HCT116 (cell line): ENCODE data around the gene ILF2. TPM values are rescaled to one million over a fixed set of nuclear protein-coding genes. Genes with fewer than 3 reads are reported as not detected.
"Not testable (repeated sequence)": the region's sequence is repeated elsewhere in the genome, so short reads cannot be mapped to it uniquely, and the experiment has no call there.

ENCODE experiments used
- ATAC-seq: fragments of 200-7000 bp; cut with Tn5 transposase; 2 replicates; pipeline ENCODE4 v1.9.1; 2020; ENCODE audit warnings: mild to moderate bottlenecking, moderate library complexity
- BruUV-seq: library from RNA; stranded (reverse); fragments of 400-500 nt; replicated peaks from 2 replicates; lab custom pipeline; 2021; lab: Mats Ljungman, UMichigan
- CTCF ChIA-PET: fragments of 300-600 bp; sonication (Branson Sonifier 250); formaldehyde crosslinking; loops from one replicate; lab custom pipeline; 2021; ENCODE audit warnings: antibody characterized with exemption; lab: Charles Lee
- POLR2A ChIA-PET: fragments of 300-600, 350-600 bp; sonication (Branson Sonifier 250); formaldehyde crosslinking; loops from one replicate; lab custom pipeline; 2021; ENCODE audit warnings: antibody characterized with exemption; lab: Charles Lee
- RAD21 ChIA-PET, 2 experiments: fragments of 300-600 bp; sonication (Branson Sonifier 250); formaldehyde crosslinking; loops; one replicate each; lab custom pipeline; 2023; ENCODE audit warnings: low total read pairs in 2 of 2; ENCODE audit not compliant: uncharacterized antibody in 2 of 2, unreplicated experiment in 2 of 2, low non-redundant PET in 1 of 2; lab: Charles Lee
- DNase-seq: peaks from one replicate; pipeline ENCODE4 v3.0.0-alpha.2; 2010; ENCODE audit warnings: low read depth, low spot score
- H2AFZ ChIP-seq: fragments of 200-600 bp; shearing (Covaris generic), sonication (generic); 2 replicates; pipeline ENCODE4 v1.6.1; 2017; ENCODE audit warnings: low read depth, mixed run types, mixed read lengths, antibody characterized with exemption, low read length; ENCODE audit not compliant: poor library complexity, severe bottlenecking
- H3K27ac ChIP-seq: 2 replicates; pipeline ENCODE4 v1.5.1; 2012; ENCODE audit warnings: low read depth, low read length
- H3K27me3 ChIP-seq: fragments of 200-600 bp; sonication (generic); 2 replicates; pipeline ENCODE4 v1.6.1; 2016; ENCODE audit warnings: mixed run types, low read length, mixed read lengths; ENCODE audit not compliant: insufficient read depth
- H3K36me3 ChIP-seq, 2 experiments: fragments of 200-500 bp in 1 of 2; fragments of 200-600 bp in 1 of 2; sonication (Bioruptor generic) in 1 of 2; sonication (generic) in 1 of 2; 2 replicates each; pipeline versions ENCODE4 v1.5.1 to v1.6.1; 2014 to 2016; ENCODE audit warnings: low read length in 2 of 2, inconsistent platforms in 1 of 2, mixed read lengths in 1 of 2, mixed run types in 1 of 2; ENCODE audit not compliant: insufficient read depth in 2 of 2, control insufficient read depth in 1 of 2
- H3K4me1 ChIP-seq, 2 experiments: fragments of 200-600 bp in 1 of 2; sonication (generic) in 1 of 2; 2 replicates each; pipeline versions ENCODE4 v1.5.1 to v1.6.1; 2012 to 2017; ENCODE audit warnings: low read length in 2 of 2, inconsistent platforms in 1 of 2, mild to moderate bottlenecking in 1 of 2, mixed read lengths in 1 of 2, mixed run types in 1 of 2, moderate library complexity in 1 of 2; ENCODE audit not compliant: insufficient read depth in 2 of 2, control insufficient read depth in 1 of 2
- H3K4me2 ChIP-seq: fragments of 200-600 bp; sonication (generic); 2 replicates; pipeline ENCODE4 v1.6.1; 2017; ENCODE audit warnings: mixed run types, low read length, mixed read lengths
- H3K4me3 ChIP-seq, 2 experiments: fragments of 200-600 bp in 1 of 2; sonication (generic) in 1 of 2; replicated peaks in 1 of 2; 2 replicates each; pipeline ENCODE4 v1.5.1; 2011 to 2016; ENCODE audit warnings: low read length in 2 of 2, control low read depth in 1 of 2, low read depth in 1 of 2, mild to moderate bottlenecking in 1 of 2, mixed read lengths in 1 of 2, mixed run types in 1 of 2
- H3K79me2 ChIP-seq: fragments of 200-600 bp; sonication (generic); 2 replicates; pipeline ENCODE4 v1.6.1; 2017; ENCODE audit warnings: mild to moderate bottlenecking, mixed run types, low read length, moderate library complexity, mixed read lengths; ENCODE audit not compliant: insufficient read depth
- H3K9ac ChIP-seq: fragments of 200-600 bp; sonication (generic); 2 replicates; pipeline ENCODE4 v1.6.1; 2016; ENCODE audit warnings: low read length, mixed read lengths
- H3K9me2 ChIP-seq: fragments of 200-600 bp; sonication (generic), shearing (Covaris generic); 2 replicates; pipeline ENCODE4 v1.6.1; 2017; ENCODE audit warnings: mixed run types, mild to moderate bottlenecking, moderate library complexity; ENCODE audit not compliant: insufficient read depth
- H3K9me3 ChIP-seq, 2 experiments: fragments of 200-500 bp in 1 of 2; fragments of 200-600 bp in 1 of 2; sonication (Bioruptor generic) in 1 of 2; sonication (generic) in 1 of 2; 2 replicates each; pipeline ENCODE4 v1.6.1; 2014 to 2017; ENCODE audit warnings: low read length in 2 of 2, mixed read lengths in 2 of 2, inconsistent platforms in 1 of 2, low read depth in 1 of 2, mild to moderate bottlenecking in 1 of 2, mixed run types in 1 of 2, moderate library complexity in 1 of 2; ENCODE audit not compliant: control insufficient read depth in 1 of 2, insufficient read depth in 1 of 2
- H4K20me1 ChIP-seq: fragments of 200-600 bp; sonication (generic), shearing (Covaris generic); 2 replicates; pipeline ENCODE4 v1.6.1; 2017; ENCODE audit warnings: mixed run types, mild to moderate bottlenecking, moderate library complexity; ENCODE audit not compliant: insufficient read depth
- JUND ChIP-seq: IDR thresholded peaks from 2 replicates; pipeline ENCODE4 v1.6.1; 2012
- SIN3A ChIP-seq: IDR thresholded peaks from 2 replicates; pipeline ENCODE4 v1.6.1; 2012; ENCODE audit warnings: low read depth
- SP1 ChIP-seq: IDR thresholded peaks from 2 replicates; pipeline ENCODE4 v1.6.1; 2012; ENCODE audit warnings: low read depth
- ZFX ChIP-seq: fragments of 450-650 bp; IDR thresholded peaks from 2 replicates; pipeline ENCODE4 v1.6.1; 2017
- intact Hi-C: fragments of 100-400 bp; cut with micrococcal nuclease; formaldehyde crosslinking; loops from 2 replicates; pipeline ENCODE4 v1.10.0; 2022
- total RNA-seq: library from RNA; stranded (reverse); gene quantifications from one replicate; pipeline ENCODE4 v1.2.1, GENCODE V29; 2021; ENCODE audit not compliant: unreplicated experiment

The ILF2 gene
- total RNA-seq, 1 experiment from 2014 or later = 335 TPM

- Histone ChIP-seq H3K79me2 (peaks cover 53% of the 10 kb centered on the region), H2AFZ (no peak overlapping the region)
- POLR2A ChIA-PET = interaction anchor here (2.2 kb wide), 1 partner anchor 155 kb away, joined by 6 read pairs; no protein-coding TSS in a partner anchor
Observed at GRCh38 chr1:153670257-153670858, 435 bp downstream of the ILF2 start.

GRCh38 chr1:153669606-153670005 is 1.2 kb downstream of the ILF2 start:
- no TSS peak for BruUV-seq
- Histone ChIP-seq H3K4me2 (peak overlapping the region; percentile 91), H3K4me1 (peaks cover 10 to 24% of the 10 kb centered on the region in 2 experiments), H3K79me2 (peaks cover 59% of the 10 kb centered on the region), H3K9me3 (no peaks in the 10 kb centered on the region), H4K20me1 (no peaks in the 10 kb centered on the region), H3K9ac (peak overlapping the region; percentile 97), H2AFZ (no peak overlapping the region), H3K27ac (0 out of 2 replicates have a peak overlapping the region, but pooled peaks have one; percentile 5)
- POLR2A ChIA-PET = no interaction called here
- TF ChIP-seq SIN3A (0 out of 2 replicates have a peak, but pooled peaks have one; percentile 22), JUND (no peak)
- TF ChIP-seq, all 23 proteins: peak for 1
- no peak for ATAC-seq
- RAD21 ChIA-PET = no interaction called here
- peak overlapping the region; percentile 73 to 97 for H3K4me3 ChIP-seq
- H3K27me3 ChIP-seq = no peaks in the 10 kb centered on the region
- no peaks in the 10 kb centered on the region for H3K9me2 ChIP-seq
- peaks cover 43 to 53% of the 10 kb centered on the region in 2 experiments for H3K36me3 ChIP-seq
- no peak for DNase-seq
- CTCF ChIA-PET = no interaction called here
- intact Hi-C loops = loop anchor here (10.0 kb wide), 1 partner anchor 105 kb away; the partner anchor contains the start of gene SLC27A3

More at GRCh38 chr1:153670257-153670858, 435 bp downstream of the ILF2 start:
- Histone ChIP-seq H3K4me2 (peak overlapping the region; percentile 91), H4K20me1 (no peaks in the 10 kb centered on the region), H3K4me1 (peaks cover 10 to 24% of the 10 kb centered on the region in 2 experiments), H3K9me3 (no peaks in the 10 kb centered on the region), H3K9me2 (no peaks in the 10 kb centered on the region), H3K9ac (peak overlapping the region; percentile 97), H3K27ac (peak overlapping the region; percentile 67), H3K36me3 (peaks cover 36 to 46% of the 10 kb centered on the region in 2 experiments), H3K4me3 (peak overlapping the region; percentile 73 to 97), H3K27me3 (no peaks in the 10 kb centered on the region)
- DNase-seq (no peak), ATAC-seq (peak; percentile 20)
- no peak for TF ChIP-seq SP1
- peak; percentile 57; the same call in 1 of the 2 replicates for TF ChIP-seq ZFX
- BruUV-seq = TSS peak; percentile 83
- RAD21 ChIA-PET = no interaction called here
- intact Hi-C loops = loop anchor here (10.0 kb wide), 1 partner anchor 104 kb away; the partner anchor contains the start of gene SLC27A3
- CTCF ChIA-PET = no interaction called here

- H3K4me2 ChIP-seq = peak overlapping the region; percentile 91; the same call in 1 of the 2 replicates
- intact Hi-C loops, H3K4me3 ChIP-seq, DNase-seq, RAD21 ChIA-PET, ATAC-seq, H3K9me3 ChIP-seq, H3K27me3 ChIP-seq, H4K20me1 ChIP-seq, H3K9ac ChIP-seq, H2AFZ ChIP-seq, H3K9me2 ChIP-seq, BruUV-seq, H3K27ac ChIP-seq, CTCF ChIA-PET: not testable (repeated sequence)
- H3K36me3 ChIP-seq = peaks cover 51 to 63% of the 10 kb centered on the region in 2 experiments
- H3K79me2 ChIP-seq = peaks cover 67% of the 10 kb centered on the region
- POLR2A ChIA-PET = interaction anchor here (0.7 to 1.6 kb wide), 2 partner anchors 10 to 34 kb away, joined by 3 read pairs; no protein-coding TSS in a partner anchor
- H3K4me1 ChIP-seq = peaks cover 10 to 24% of the 10 kb centered on the region in 2 experiments
Observed at GRCh38 chr1:153668672-153669071, 2.1 kb downstream of the ILF2 start.
